ENCODE data around the gene ANKDD1B. TPM values are rescaled to one million over a fixed set of nuclear protein-coding genes. Genes with fewer than 3 reads are reported as not detected.
A peak's percentile ranks its signal among the peaks of the same experiment; 100 is the strongest.
"Not testable (repeated sequence)": the region's sequence is repeated elsewhere in the genome, so short reads cannot be mapped to it uniquely, and the experiment has no call there.

Gene ANKDD1B
- total RNA-seq, 2 experiments from 2014 or later, result 0.18 TPM; not detected in 1

GRCh38 chr5:75672616-75673015 is 61.4 kb downstream of the ANKDD1B start:
- CTCF ChIA-PET, result no interaction called here
- Mint-ChIP-seq H3K4me1 (peaks cover 35% of the 10 kb centered on the region), H3K27me3 (no peaks in the 10 kb centered on the region), H3K4me3 (no peak overlapping the region), H3K9me3 (no peaks in the 10 kb centered on the region), H3K27ac (no peak overlapping the region), H3K36me3 (ENCODE audit: low read depth) (peaks cover 39% of the 10 kb centered on the region)
- POLR2A ChIA-PET, result no interaction called here
- no peak for DNase-seq

- CTCF ChIA-PET, result no interaction called here
- POLR2A ChIA-PET, result no interaction called here
- DNase-seq, result no peak
- no peaks in the 10 kb centered on the region for H3K27me3 Mint-ChIP-seq
- H3K9me3 Mint-ChIP-seq, result no peaks in the 10 kb centered on the region
- no peak overlapping the region for H3K27ac Mint-ChIP-seq
- peaks cover 23% of the 10 kb centered on the region for H3K4me1 Mint-ChIP-seq
- no peak overlapping the region for H3K4me3 Mint-ChIP-seq
- peaks cover 54% of the 10 kb centered on the region for H3K36me3 Mint-ChIP-seq (ENCODE audit: low read depth)
Observed at GRCh38 chr5:75675783-75676182, 64.5 kb downstream of the ANKDD1B start.

- Mint-ChIP-seq H3K27me3 (no peaks in the 10 kb centered on the region), H3K4me3 (peak overlapping the region; percentile 25), H3K4me1 (peaks cover 17% of the 10 kb centered on the region), H3K27ac (peak overlapping the region; percentile 68), H3K36me3 (ENCODE audit: low read depth) (peaks cover 45% of the 10 kb centered on the region), H3K9me3 (no peaks in the 10 kb centered on the region)
- POLR2A ChIA-PET, result interaction anchor here (0.7 to 2.5 kb wide), 4 partner anchors 9 to 168 kb away, joined by 3 to 12 read pairs (median 5); partner anchors contain the start of gene POC5
- DNase-seq, result no peak
- CTCF ChIA-PET, result interaction anchor here (1.0 to 1.4 kb wide), 2 partner anchors 441 to 497 kb away, joined by 3 read pairs; no protein-coding TSS in a partner anchor
Observed at GRCh38 chr5:75677607-75678006, 66.4 kb downstream of the ANKDD1B start.

GRCh38 chr5:75678155-75678554 is 66.9 kb downstream of the ANKDD1B start:
- Mint-ChIP-seq H3K27me3 (no peaks in the 10 kb centered on the region), H3K36me3 (ENCODE audit: low read depth) (peaks cover 44% of the 10 kb centered on the region), H3K4me3 (no peak overlapping the region), H3K9me3 (no peaks in the 10 kb centered on the region), H3K4me1 (peaks cover 17% of the 10 kb centered on the region), H3K27ac (peak overlapping the region; percentile 27)
- ChIA-PET CTCF (interaction anchor here (1.0 to 3.1 kb wide), 3 partner anchors 9 to 497 kb away, joined by 3 to 8 read pairs (median 3); no protein-coding TSS in a partner anchor), POLR2A (interaction anchor here (1.2 to 2.5 kb wide), 3 partner anchors 9 to 169 kb away, joined by 3 to 12 read pairs (median 7); partner anchors contain the start of gene POC5)
- DNase-seq, result no peak

- H3K4me3 Mint-ChIP-seq, result no peak overlapping the region
- ChIA-PET POLR2A (interaction anchor here (1.7 to 4.1 kb wide), 2 partner anchors 12 to 445 kb away, joined by 6 to 18 read pairs; partner anchors contain the start of gene ANKRD31), CTCF (interaction anchor here (0.6 to 4.7 kb wide), 11 partner anchors 9 to 632 kb away, joined by 3 to 37 read pairs (median 4); partner anchors contain the start of genes ANKRD31 and HMGCR)
- H3K27ac Mint-ChIP-seq, result no peak overlapping the region
- H3K36me3 Mint-ChIP-seq (ENCODE audit: low read depth), result peaks cover 38% of the 10 kb centered on the region
- DNase-seq, result no peak
- H3K4me1 Mint-ChIP-seq, result peaks cover 16% of the 10 kb centered on the region
- no peaks in the 10 kb centered on the region for H3K9me3 Mint-ChIP-seq
- H3K27me3 Mint-ChIP-seq, result no peaks in the 10 kb centered on the region
Observed at GRCh38 chr5:75681125-75681830, 70.0 kb downstream of the ANKDD1B start.

GRCh38 chr5:75685141-75685540 is 73.9 kb downstream of the ANKDD1B start:
- Mint-ChIP-seq H3K4me3 (no peak overlapping the region), H3K4me1 (no peaks in the 10 kb centered on the region), H3K36me3 (ENCODE audit: low read depth) (peaks cover 35% of the 10 kb centered on the region), H3K27me3 (no peaks in the 10 kb centered on the region), H3K27ac (no peak overlapping the region), H3K9me3 (no peaks in the 10 kb centered on the region)
- POLR2A ChIA-PET, result no interaction called here
- DNase-seq, result no peak
- CTCF ChIA-PET, result no interaction called here

GRCh38 chr5:75686480-75686879 is 75.2 kb downstream of the ANKDD1B start:
- Mint-ChIP-seq H3K9me3 (no peaks in the 10 kb centered on the region), H3K4me3 (no peak overlapping the region), H3K27ac (no peak overlapping the region), H3K36me3 (ENCODE audit: low read depth) (peaks cover 38% of the 10 kb centered on the region), H3K27me3 (no peaks in the 10 kb centered on the region), H3K4me1 (peaks cover 4% of the 10 kb centered on the region)
- ChIA-PET CTCF (no interaction called here), POLR2A (no interaction called here)
- no peak for DNase-seq

GRCh38 chr5:75690669-75691068 is 79.4 kb downstream of the ANKDD1B start:
- DNase-seq, result peak; percentile 36
- Mint-ChIP-seq H3K4me3 (no peak overlapping the region), H3K4me1 (peaks cover 4% of the 10 kb centered on the region), H3K27ac (peak overlapping the region; percentile 18), H3K36me3 (ENCODE audit: low read depth) (peaks cover 47% of the 10 kb centered on the region), H3K27me3 (no peaks in the 10 kb centered on the region), H3K9me3 (no peaks in the 10 kb centered on the region)
- ChIA-PET CTCF (interaction anchor here (1.0 to 2.0 kb wide), 3 partner anchors 10 to 454 kb away, joined by 3 to 7 read pairs (median 4); partner anchors contain the start of genes ANKRD31 and HMGCR), POLR2A (interaction anchor here (1.8 kb wide), 1 partner anchor 26 kb away, joined by 6 read pairs; the partner anchor contains the start of gene POC5)

- CTCF ChIA-PET, result no interaction called here
- Mint-ChIP-seq H3K27ac (no peak overlapping the region), H3K4me3 (no peak overlapping the region), H3K36me3 (ENCODE audit: low read depth) (peaks cover 56% of the 10 kb centered on the region), H3K9me3 (peaks cover 2% of the 10 kb centered on the region), H3K27me3 (no peaks in the 10 kb centered on the region), H3K4me1 (peaks cover 4% of the 10 kb centered on the region)
- POLR2A ChIA-PET, result interaction anchor here (1.3 kb wide), 1 partner anchor 23 kb away, joined by 3 read pairs; the partner anchor contains the start of gene POC5
- DNase-seq, result no peak
Observed at GRCh38 chr5:75694781-75695180, 83.5 kb downstream of the ANKDD1B start.

- H3K27ac Mint-ChIP-seq, H3K4me1 Mint-ChIP-seq, H3K27me3 Mint-ChIP-seq, H3K4me3 Mint-ChIP-seq, DNase-seq, H3K9me3 Mint-ChIP-seq, POLR2A ChIA-PET, CTCF ChIA-PET: not testable (repeated sequence)
- peaks cover 59% of the 10 kb centered on the region for H3K36me3 Mint-ChIP-seq (ENCODE audit: low read depth)
Observed at GRCh38 chr5:75695472-75696351, 84.5 kb downstream of the ANKDD1B start.

- no peak overlapping the region for H3K27ac Mint-ChIP-seq
- no peak for DNase-seq
- H3K36me3 Mint-ChIP-seq (ENCODE audit: low read depth), result peaks cover 63% of the 10 kb centered on the region
Observed at GRCh38 chr5:75701856-75702255, 90.6 kb downstream of the ANKDD1B start.

GRCh38 chr5:75706016-75706415 is 94.8 kb downstream of the ANKDD1B start:
- Mint-ChIP-seq H3K27ac (no peak overlapping the region), H3K4me3 (no peak overlapping the region), H3K9me3 (no peaks in the 10 kb centered on the region), H3K36me3 (ENCODE audit: low read depth) (peaks cover 60% of the 10 kb centered on the region), H3K27me3 (no peaks in the 10 kb centered on the region), H3K4me1 (peaks cover 14% of the 10 kb centered on the region)
- ChIA-PET CTCF (no interaction called here), POLR2A (interaction anchor here (0.9 to 1.5 kb wide), 2 partner anchors 10 to 12 kb away, joined by 4 to 7 read pairs; partner anchors contain the start of gene POC5)
- no peak for DNase-seq

More at GRCh38 chr5:75701856-75702255, 90.6 kb downstream of the ANKDD1B start:
- Mint-ChIP-seq H3K4me3 (no peak overlapping the region), H3K9me3 (peaks cover 2% of the 10 kb centered on the region), H3K27me3 (no peaks in the 10 kb centered on the region), H3K4me1 (no peaks in the 10 kb centered on the region)
- ChIA-PET CTCF (no interaction called here), POLR2A (no interaction called here)

GRCh38 chr5:75706775-75707174 is 95.5 kb downstream of the ANKDD1B start:
- no peaks in the 10 kb centered on the region for H3K27me3 Mint-ChIP-seq
- H3K27ac Mint-ChIP-seq, result no peak overlapping the region
- H3K4me1 Mint-ChIP-seq, result peaks cover 17% of the 10 kb centered on the region
- ChIA-PET POLR2A (interaction anchor here (1.5 to 2.0 kb wide), 2 partner anchors 10 kb away, joined by 7 to 8 read pairs; partner anchors contain the start of gene POC5), CTCF (no interaction called here)
- no peak overlapping the region for H3K4me3 Mint-ChIP-seq
- H3K36me3 Mint-ChIP-seq (ENCODE audit: low read depth), result peaks cover 61% of the 10 kb centered on the region
- H3K9me3 Mint-ChIP-seq, result no peaks in the 10 kb centered on the region
- DNase-seq, result no peak
